K562 (cell line): Measurements from ENCODE around the gene ANHX. TPM values are rescaled to one million over a fixed set of nuclear protein-coding genes. Genes with fewer than 3 reads are reported as not detected.
"Not testable (repeated sequence)": the region's sequence is repeated elsewhere in the genome, so short reads cannot be mapped to it uniquely, and the experiment has no call there.

ENCODE experiments used
- ATAC-seq: fragments of 200-7000 bp; cut with Tn5 transposase; 3 replicates; pipeline ENCODE4 v1.9.1; 2020; ENCODE audit warnings: moderate library complexity
- BruUV-seq: library from RNA; stranded (reverse); fragments of 400-500 nt; replicated peaks from 2 replicates; lab custom pipeline; 2021; lab: Mats Ljungman, UMichigan
- CTCF ChIA-PET: fragments of 300-600 bp; formaldehyde crosslinking; extraction: SDS; loops from one replicate; lab custom pipeline; 2021; ENCODE audit warnings: low intra/inter-chr PET ratio; lab: Yijun Ruan, JAX
- POLR2A ChIA-PET: fragments of 300-600, 350-650 bp; sonication (Branson Sonifier 250); formaldehyde crosslinking; extraction: SDS; loops from one replicate; lab custom pipeline; 2021; ENCODE audit warnings: antibody characterized with exemption, inconsistent platforms; lab: Yijun Ruan, JAX
- DNase-seq, 4 experiments: peaks; one replicate each; pipeline versions ENCODE4 v3.0.0 to v3.0.0-alpha.2; 2011 to 2018; ENCODE audit warnings: low spot score in 3 of 4, mixed read lengths in 3 of 4; ENCODE audit errors: extremely low read depth in 1 of 4
- FAIRE-seq: peaks from 2 replicates; lab custom pipeline; 2011; peaks lifted over from hg19 to GRCh38; lab: Jason Lieb, UNC
- H2AFZ ChIP-seq: 2 replicates; pipeline ENCODE4 v1.6.0; 2011; ENCODE audit warnings: low read depth, low read length, control low read depth, inconsistent platforms
- H3K27ac ChIP-seq: fragments of 200-600 bp; 3 replicates; pipeline ENCODE4 v1.8.0; 2011; ENCODE audit warnings: low read depth, mild to moderate bottlenecking, control low read depth, inconsistent platforms, low read length, moderate library complexity, mixed read lengths; ENCODE audit errors: extremely low read depth
- H3K27me3 ChIP-seq, 2 experiments: fragments of 300-600 bp in 1 of 2; 2 replicates in 1 of 2; 3 replicates in 1 of 2; pipeline versions ENCODE4 v1.6.0 to v1.8.0; 2011; ENCODE audit warnings: inconsistent platforms in 2 of 2, low read length in 2 of 2, mild to moderate bottlenecking in 1 of 2, mixed read lengths in 1 of 2, moderate library complexity in 1 of 2; ENCODE audit not compliant: control insufficient read depth in 2 of 2, insufficient read depth in 2 of 2
- H3K36me3 ChIP-seq: fragments of 300-600 bp; 3 replicates; pipeline ENCODE4 v1.8.0; 2011; ENCODE audit warnings: mild to moderate bottlenecking, low read length, inconsistent platforms; ENCODE audit not compliant: control insufficient read depth, insufficient read depth
- H3K4me1 ChIP-seq, 2 experiments: fragments of 200-600 bp in 1 of 2; replicated peaks in 1 of 2; 2 replicates in 1 of 2; 3 replicates in 1 of 2; pipeline versions ENCODE4 v1.5.1 to v1.8.0; 2011; ENCODE audit warnings: inconsistent platforms in 2 of 2, low read length in 2 of 2, mild to moderate bottlenecking in 1 of 2, mixed read lengths in 1 of 2, moderate library complexity in 1 of 2; ENCODE audit not compliant: control insufficient read depth in 2 of 2, insufficient read depth in 2 of 2
- H3K4me2 ChIP-seq: 2 replicates; pipeline ENCODE4 v1.6.1; 2011; ENCODE audit warnings: low read length, control low read depth, inconsistent platforms, mixed read lengths; ENCODE audit not compliant: insufficient read depth
- H3K4me3 ChIP-seq: fragments of 200-600 bp; sonication (generic), shearing (Covaris generic); 2 replicates; pipeline ENCODE4 v1.5.1; 2016; ENCODE audit warnings: control low read depth, inconsistent platforms
- H3K79me2 ChIP-seq: fragments of 200-600 bp; 3 replicates; pipeline ENCODE4 v1.8.0; 2011; ENCODE audit warnings: low read length, inconsistent platforms; ENCODE audit not compliant: control insufficient read depth, insufficient read depth
- H3K9ac ChIP-seq, 2 experiments: 2 replicates each; pipeline versions ENCODE4 v1.6.0 to v1.6.1; 2011; ENCODE audit warnings: low read depth in 2 of 2, low read length in 2 of 2, control low read depth in 1 of 2, inconsistent platforms in 1 of 2, mild to moderate bottlenecking in 1 of 2, mixed read lengths in 1 of 2; ENCODE audit not compliant: insufficient read depth in 1 of 2
- H3K9me1 ChIP-seq: one replicate; pipeline ENCODE4 v1.6.0; 2011; ENCODE audit warnings: inconsistent platforms, mild to moderate bottlenecking, low read length, moderate library complexity; ENCODE audit not compliant: control insufficient read depth, insufficient read depth
- H3K9me3 ChIP-seq: replicated peaks from 2 replicates; pipeline ENCODE4 v1.5.1; 2011; ENCODE audit warnings: low read depth, low read length, inconsistent platforms; ENCODE audit not compliant: control insufficient read depth, insufficient read depth
- H4K20me1 ChIP-seq: replicated peaks from 2 replicates; pipeline ENCODE4 v1.6.1; 2011; ENCODE audit warnings: low read length, inconsistent platforms, mixed read lengths; ENCODE audit not compliant: control insufficient read depth, insufficient read depth
- C11orf30 ChIP-seq: fragments of 450-650 bp; IDR thresholded peaks from 2 replicates; pipeline ENCODE4 v1.6.1; 2016; ENCODE audit warnings: low read depth, mild to moderate bottlenecking
- CBX2 ChIP-seq: fragments of 200-600 bp; sonication (generic); IDR thresholded peaks from one replicate; pipeline ENCODE4 v1.6.1; 2012; ENCODE audit warnings: mild to moderate bottlenecking, low read length, inconsistent platforms; ENCODE audit not compliant: insufficient read depth, poor library complexity, severe bottlenecking
- MYBL2 ChIP-seq, 2 experiments: fragments of 450-650 bp in 1 of 2; sonication (generic) in 1 of 2; formaldehyde crosslinking in 1 of 2; IDR thresholded peaks; 2 replicates each; pipeline versions ENCODE4 v1.6.1 to v1.8.1; 2017 to 2022; ENCODE audit warnings: borderline replicate concordance in 1 of 2, inconsistent platforms in 1 of 2, low read depth in 1 of 2, mild to moderate bottlenecking in 1 of 2, missing genetic modification reagents in 1 of 2, moderate library complexity in 1 of 2
- PURB ChIP-seq: sonication (generic); formaldehyde crosslinking; IDR thresholded peaks from 2 replicates; pipeline ENCODE4 v1.9.0; 2021; ENCODE audit warnings: low read depth, mild to moderate bottlenecking, missing genetic modification reagents
- ZNF431 ChIP-seq: sonication (generic); formaldehyde crosslinking; IDR thresholded peaks from 2 replicates; pipeline ENCODE4 v1.8.0; 2022; ENCODE audit warnings: mild to moderate bottlenecking, missing genetic modification reagents
- WGBS: fragments of 100-300 bp; shearing (Covaris generic); methylation state at CpG from one replicate; pipeline ENCODE4 v1.1.6; 2016; ENCODE audit warnings: low coverage, mixed read lengths; ENCODE audit not compliant: insufficient coverage; ENCODE audit errors: missing lambda C conversion rate; 5-methylcytosine and 5-hydroxymethylcytosine counted together
- in situ Hi-C: fragments of 300-500 bp; cut with MboI; formaldehyde crosslinking; loops from 4 replicates; pipeline ENCODE4 v1.15.0; 2018; ENCODE audit warnings: inconsistent platforms, mixed read lengths
- intact Hi-C: fragments of 100-400 bp; cut with micrococcal nuclease; formaldehyde crosslinking; loops from 2 replicates; pipeline ENCODE4 v1.14.2; 2022
- polyA plus RNA-seq, 8 experiments: library from polyadenylated mRNA; depleted of rRNA in 4 of 8; stranded (reverse) in 5 of 8; unstranded in 3 of 8; fragments of >200 nt; fragmentation: Nextera tagmentation in 2 of 8; fragmentation: Illumina TruSeq in 1 of 8; extraction: Ambion mirVana in 2 of 8; extraction: Trizol in 1 of 8; gene quantifications; 2 replicates each; pipeline versions ENCODE4 v1.2.1 to v1.2.3, GENCODE V29; 2011 to 2014; ENCODE audit warnings: inconsistent platforms in 1 of 8, missing spikeins in 1 of 8
- total RNA-seq, 7 experiments: library from RNA; depleted of rRNA in 6 of 7; stranded (reverse); fragments of >200 nt in 6 of 7; fragmentation: Illumina TruSeq in 2 of 7; extraction: Trizol in 2 of 7; gene quantifications; 2 replicates each; pipeline versions ENCODE4 v1.2.1 to v1.2.3, GENCODE V29; 2011 to 2021; ENCODE audit warnings: low replicate concordance in 1 of 7
- TF ChIP-seq, protein P1 (sequence below): fragments of 150-350 bp; IDR thresholded peaks from 2 replicates; pipeline ENCODE4 v1.6.1; 2014; ENCODE audit warnings: low read depth, mild to moderate bottlenecking, low read length, borderline replicate concordance
- TF ChIP-seq, protein P2 (sequence below): sonication (generic); formaldehyde crosslinking; IDR thresholded peaks from 2 replicates; pipeline ENCODE4 v1.8.0; 2023; ENCODE audit warnings: mild to moderate bottlenecking, missing genetic modification reagents

ANHX gene
- total and polyA plus RNA-seq, 9 of the 15 experiments (the other 6 are each of a cell fraction or from before 2014, with no cell fraction given): not detected

DNA sequence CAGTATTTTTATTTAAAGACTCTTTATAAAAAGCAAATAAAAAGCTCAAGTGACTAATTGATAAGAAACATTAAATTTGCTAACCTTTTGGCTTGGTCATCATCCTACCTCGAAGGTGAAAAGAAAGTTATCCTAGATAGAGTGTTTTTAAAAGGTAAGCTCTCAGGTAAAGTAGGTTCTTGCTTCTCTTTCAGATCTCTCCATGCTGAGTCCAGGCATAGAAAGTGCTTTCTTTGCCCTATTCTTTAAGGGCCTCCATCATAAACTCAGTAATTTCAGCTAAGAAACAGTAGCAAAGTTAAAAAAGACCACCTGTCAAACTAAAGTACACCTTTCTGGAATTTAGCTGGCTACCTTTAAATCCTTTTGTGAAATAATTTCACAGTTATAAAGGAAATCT lies 20.6 kb upstream of the ANHX start:
- FAIRE-seq: no peak
- H3K4me1 ChIP-seq: no peaks in the 10 kb centered on the region
- H3K4me3 ChIP-seq: no peak overlapping the region
- H4K20me1 ChIP-seq: no peaks in the 10 kb centered on the region
- no peaks in the 10 kb centered on the region for H3K9me3 ChIP-seq
- H3K36me3 ChIP-seq: no peaks in the 10 kb centered on the region
- WGBS: 0% methylated on average over 1 of the region's 1 CpG
- in situ Hi-C loops: no loop called here
- H3K27ac ChIP-seq: no peak overlapping the region
- POLR2A ChIA-PET: no interaction called here
- H3K79me2 ChIP-seq: no peaks in the 10 kb centered on the region
- intact Hi-C loops: no loop called here
- H3K9ac ChIP-seq: no peak overlapping the region
- TF ChIP-seq ZNF431: no peak
- TF ChIP-seq MYBL2 (IDR thresholded peaks at IDR 0.05; ENCODE audit: low read depth): no peak
- no peak for TF ChIP-seq MYBL2 (CRISPR knock-in tag; IDR thresholded peaks at IDR 0.05; ENCODE audit: borderline replicate concordance)
- TF ChIP-seq, protein P1, sequence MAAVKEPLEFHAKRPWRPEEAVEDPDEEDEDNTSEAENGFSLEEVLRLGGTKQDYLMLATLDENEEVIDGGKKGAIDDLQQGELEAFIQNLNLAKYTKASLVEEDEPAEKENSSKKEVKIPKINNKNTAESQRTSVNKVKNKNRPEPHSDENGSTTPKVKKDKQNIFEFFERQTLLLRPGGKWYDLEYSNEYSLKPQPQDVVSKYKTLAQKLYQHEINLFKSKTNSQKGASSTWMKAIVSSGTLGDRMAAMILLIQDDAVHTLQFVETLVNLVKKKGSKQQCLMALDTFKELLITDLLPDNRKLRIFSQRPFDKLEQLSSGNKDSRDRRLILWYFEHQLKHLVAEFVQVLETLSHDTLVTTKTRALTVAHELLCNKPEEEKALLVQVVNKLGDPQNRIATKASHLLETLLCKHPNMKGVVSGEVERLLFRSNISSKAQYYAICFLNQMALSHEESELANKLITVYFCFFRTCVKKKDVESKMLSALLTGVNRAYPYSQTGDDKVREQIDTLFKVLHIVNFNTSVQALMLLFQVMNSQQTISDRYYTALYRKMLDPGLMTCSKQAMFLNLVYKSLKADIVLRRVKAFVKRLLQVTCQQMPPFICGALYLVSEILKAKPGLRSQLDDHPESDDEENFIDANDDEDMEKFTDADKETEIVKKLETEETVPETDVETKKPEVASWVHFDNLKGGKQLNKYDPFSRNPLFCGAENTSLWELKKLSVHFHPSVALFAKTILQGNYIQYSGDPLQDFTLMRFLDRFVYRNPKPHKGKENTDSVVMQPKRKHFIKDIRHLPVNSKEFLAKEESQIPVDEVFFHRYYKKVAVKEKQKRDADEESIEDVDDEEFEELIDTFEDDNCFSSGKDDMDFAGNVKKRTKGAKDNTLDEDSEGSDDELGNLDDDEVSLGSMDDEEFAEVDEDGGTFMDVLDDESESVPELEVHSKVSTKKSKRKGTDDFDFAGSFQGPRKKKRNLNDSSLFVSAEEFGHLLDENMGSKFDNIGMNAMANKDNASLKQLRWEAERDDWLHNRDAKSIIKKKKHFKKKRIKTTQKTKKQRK: no peak
- TF ChIP-seq, protein P2, sequence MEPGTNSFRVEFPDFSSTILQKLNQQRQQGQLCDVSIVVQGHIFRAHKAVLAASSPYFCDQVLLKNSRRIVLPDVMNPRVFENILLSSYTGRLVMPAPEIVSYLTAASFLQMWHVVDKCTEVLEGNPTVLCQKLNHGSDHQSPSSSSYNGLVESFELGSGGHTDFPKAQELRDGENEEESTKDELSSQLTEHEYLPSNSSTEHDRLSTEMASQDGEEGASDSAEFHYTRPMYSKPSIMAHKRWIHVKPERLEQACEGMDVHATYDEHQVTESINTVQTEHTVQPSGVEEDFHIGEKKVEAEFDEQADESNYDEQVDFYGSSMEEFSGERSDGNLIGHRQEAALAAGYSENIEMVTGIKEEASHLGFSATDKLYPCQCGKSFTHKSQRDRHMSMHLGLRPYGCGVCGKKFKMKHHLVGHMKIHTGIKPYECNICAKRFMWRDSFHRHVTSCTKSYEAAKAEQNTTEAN (CRISPR knock-in tag): no peak
- TF ChIP-seq CBX2: no peak
- no peak for TF ChIP-seq C11orf30
- no peak for TF ChIP-seq PURB (CRISPR knock-in tag)
- TF ChIP-seq, all 486 proteins: peak for 0
- CTCF ChIA-PET: no interaction called here
- BruUV-seq: no TSS peak
- no peak overlapping the region for H2AFZ ChIP-seq
- ATAC-seq (no peak), DNase-seq (no peak)
- no peaks in the 10 kb centered on the region for H3K9me1 ChIP-seq
- no peak overlapping the region for H3K4me2 ChIP-seq
- no peaks in the 10 kb centered on the region for H3K27me3 ChIP-seq

- H4K20me1 ChIP-seq, H3K4me3 ChIP-seq, BruUV-seq, POLR2A ChIA-PET, H3K79me2 ChIP-seq, H3K9ac ChIP-seq, intact Hi-C loops, ATAC-seq, H3K4me1 ChIP-seq, H3K9me1 ChIP-seq, CTCF ChIA-PET, H3K36me3 ChIP-seq, H2AFZ ChIP-seq, in situ Hi-C loops, H3K4me2 ChIP-seq, FAIRE-seq, H3K27me3 ChIP-seq, H3K9me3 ChIP-seq, DNase-seq, H3K27ac ChIP-seq: not testable (repeated sequence)
- WGBS: 0% methylated on average over 1 of the region's 1 CpG
Measured at GRCh38 chr12:133255833-133256232, 20.2 kb upstream of the ANHX start.
